Natural killer cell (primary cell): ENCODE results near the gene MYDGF. TPM values are rescaled to one million over a fixed set of nuclear protein-coding genes. Genes with fewer than 3 reads are reported as not detected.

ENCODE experiments used
- ATAC-seq, 3 donors: fragments of 150-1000 bp in 2 of 3; fragments of 200-7000 bp in 1 of 3; cut with Tn5 transposase; 1 replicate in 1 of 3; 2 replicates in 2 of 3; pipeline ENCODE4 v1.10.0; 2021; ENCODE audit warnings: mild to moderate bottlenecking in 2 of 3, moderate library complexity in 2 of 3
- DNase-seq, 2 donors: peaks; one replicate each; pipeline versions ENCODE4 v3.0.0 to v3.0.0-alpha.2; 2013 to 2021; ENCODE audit warnings: mixed read lengths in 1 of 2
- H3K27ac ChIP-seq: one replicate; pipeline ENCODE4 v1.5.1; 2013; ENCODE audit warnings: mild to moderate bottlenecking, low read length
- H3K27me3 ChIP-seq: one replicate; pipeline ENCODE4 v1.6.1; 2013; ENCODE audit warnings: low read length; ENCODE audit not compliant: control insufficient read depth, insufficient read depth
- H3K36me3 ChIP-seq: one replicate; pipeline ENCODE4 v1.6.1; 2013; ENCODE audit warnings: low read length; ENCODE audit not compliant: control insufficient read depth, insufficient read depth
- H3K4me1 ChIP-seq: one replicate; pipeline ENCODE4 v1.6.1; 2013; ENCODE audit warnings: low read length; ENCODE audit not compliant: control insufficient read depth, insufficient read depth
- H3K4me3 ChIP-seq: one replicate; pipeline ENCODE4 v1.5.1; 2013; ENCODE audit warnings: low read length
- H3K9me3 ChIP-seq: one replicate; pipeline ENCODE4 v1.6.1; 2013; ENCODE audit warnings: low read length; ENCODE audit not compliant: control insufficient read depth, insufficient read depth
- H3K27ac Mint-ChIP-seq, 2 donors: one replicate each; pipeline ENCODE4 v1.8.0; 2022; ENCODE audit warnings: mild to moderate bottlenecking in 2 of 2, mixed read lengths in 2 of 2, moderate library complexity in 1 of 2
- H3K27me3 Mint-ChIP-seq, 2 donors: one replicate each; pipeline ENCODE4 v1.8.0; 2022; ENCODE audit warnings: low read depth in 2 of 2, mixed read lengths in 2 of 2
- H3K36me3 Mint-ChIP-seq: one replicate; pipeline ENCODE4 v1.8.0; 2022; ENCODE audit warnings: mixed read lengths
- H3K4me1 Mint-ChIP-seq, 2 donors: one replicate each; pipeline ENCODE4 v1.8.0; 2022; ENCODE audit warnings: mixed read lengths in 2 of 2
- H3K4me3 Mint-ChIP-seq: one replicate; pipeline ENCODE4 v1.8.0; 2022; ENCODE audit warnings: mild to moderate bottlenecking, moderate library complexity, mixed read lengths
- H3K9me3 Mint-ChIP-seq, 2 donors: one replicate each; pipeline ENCODE4 v1.8.0; 2022; ENCODE audit warnings: mixed read lengths in 2 of 2
- WGBS: methylation state at CpG from one replicate; pipeline ENCODE4 v1.1.7; 2013; ENCODE audit warnings: missing lambda C conversion rate; ENCODE audit not compliant: insufficient coverage; 5-methylcytosine and 5-hydroxymethylcytosine counted together
- intact Hi-C: fragments of 100-400 bp; cut with micrococcal nuclease; formaldehyde crosslinking; loops from one replicate; pipeline ENCODE4 v1.14.2; 2022
- total RNA-seq, 4 donors: library from RNA; stranded (reverse); fragments of 120-200 nt in 1 of 4; gene quantifications; one replicate each; pipeline versions ENCODE4 v1.2.3 to v1.2.4, GENCODE V29; 2013 to 2022
- TF ChIP-seq, protein P1 (sequence below): fragments of 200-600 bp; IDR thresholded peaks from one replicate; pipeline ENCODE4 v1.8.0; 2022; ENCODE audit warnings: antibody characterized with exemption

MYDGF gene
- total RNA-seq, 3 donors from 2014 or later (not counting 1 experiment from before 2014, with no cell fraction given): 36.9 to 41.8 (median 37.2) TPM

DNA sequence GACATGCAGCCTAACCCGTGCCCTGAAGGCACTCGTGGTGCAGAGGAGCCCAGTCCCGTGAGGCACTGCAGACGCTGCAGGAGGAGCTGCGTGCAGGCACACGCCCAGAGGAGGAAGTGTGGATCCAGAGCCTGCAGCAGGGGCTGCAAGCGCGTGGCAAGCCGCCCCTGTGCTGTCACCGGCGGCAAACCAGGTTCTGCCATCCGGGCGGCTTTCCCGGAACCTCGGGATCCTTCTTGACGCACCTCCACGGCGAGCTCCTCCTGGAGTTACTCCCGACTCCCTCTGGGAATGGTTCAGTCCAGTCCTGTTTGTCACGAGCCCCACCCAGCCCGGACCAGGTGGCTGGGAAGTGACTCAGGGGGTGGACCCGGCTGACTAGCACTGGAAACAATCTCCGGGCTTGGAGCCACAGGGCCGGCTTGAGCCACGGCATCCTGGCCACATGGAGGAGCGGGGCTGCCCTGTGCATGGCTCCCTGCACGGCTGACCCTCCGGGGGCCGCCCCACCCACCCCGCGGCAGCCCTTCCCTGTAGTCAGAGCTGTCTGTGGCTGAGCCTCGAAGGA, 43.3 kb upstream of the MYDGF start:
- ATAC-seq (no peak), DNase-seq (no peak)
- Histone ChIP-seq H3K9me3 (no peaks in the 10 kb centered on the region), H3K27ac (no peak overlapping the region), H3K4me1 (peaks cover 28% of the 10 kb centered on the region), H3K4me3 (no peak overlapping the region), H3K27me3 (no peaks in the 10 kb centered on the region), H3K36me3 (peaks cover 74% of the 10 kb centered on the region)
- Mint-ChIP-seq H3K36me3 (peaks cover 8% of the 10 kb centered on the region), H3K4me3 (no peak overlapping the region), H3K27ac (no peak overlapping the region), H3K4me1 (peaks cover 12 to 25% of the 10 kb centered on the region in 2 donors), H3K9me3 (no peaks in the 10 kb centered on the region), H3K27me3 (no peaks in the 10 kb centered on the region)
- intact Hi-C loops: no loop called here
- TF ChIP-seq, protein P1, sequence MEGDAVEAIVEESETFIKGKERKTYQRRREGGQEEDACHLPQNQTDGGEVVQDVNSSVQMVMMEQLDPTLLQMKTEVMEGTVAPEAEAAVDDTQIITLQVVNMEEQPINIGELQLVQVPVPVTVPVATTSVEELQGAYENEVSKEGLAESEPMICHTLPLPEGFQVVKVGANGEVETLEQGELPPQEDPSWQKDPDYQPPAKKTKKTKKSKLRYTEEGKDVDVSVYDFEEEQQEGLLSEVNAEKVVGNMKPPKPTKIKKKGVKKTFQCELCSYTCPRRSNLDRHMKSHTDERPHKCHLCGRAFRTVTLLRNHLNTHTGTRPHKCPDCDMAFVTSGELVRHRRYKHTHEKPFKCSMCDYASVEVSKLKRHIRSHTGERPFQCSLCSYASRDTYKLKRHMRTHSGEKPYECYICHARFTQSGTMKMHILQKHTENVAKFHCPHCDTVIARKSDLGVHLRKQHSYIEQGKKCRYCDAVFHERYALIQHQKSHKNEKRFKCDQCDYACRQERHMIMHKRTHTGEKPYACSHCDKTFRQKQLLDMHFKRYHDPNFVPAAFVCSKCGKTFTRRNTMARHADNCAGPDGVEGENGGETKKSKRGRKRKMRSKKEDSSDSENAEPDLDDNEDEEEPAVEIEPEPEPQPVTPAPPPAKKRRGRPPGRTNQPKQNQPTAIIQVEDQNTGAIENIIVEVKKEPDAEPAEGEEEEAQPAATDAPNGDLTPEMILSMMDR: no peak
- WGBS: 93% methylated on average over 32 of the region's 32 CpGs

DNA sequence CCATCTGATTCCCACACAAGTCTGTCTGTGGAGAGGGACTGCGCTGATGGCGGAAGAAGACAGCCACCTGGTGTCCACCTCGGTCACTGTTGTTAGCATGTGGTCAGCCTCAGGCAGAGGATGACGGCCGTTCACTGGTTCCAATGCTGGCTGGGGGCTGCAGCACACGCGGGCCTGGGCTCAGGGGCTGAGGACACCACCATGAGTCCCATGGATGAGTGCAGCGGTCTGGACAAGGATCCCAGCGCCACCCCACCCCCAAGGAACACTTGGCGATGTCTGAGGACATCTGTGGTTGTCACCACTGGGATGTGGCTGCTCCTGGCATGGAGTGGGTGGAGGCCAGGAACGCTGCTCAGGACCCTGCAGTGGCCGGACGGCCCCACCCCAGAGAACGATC, 42.6 kb upstream of the MYDGF start:
- H3K27me3 ChIP-seq: no peaks in the 10 kb centered on the region
- DNase-seq (no peak), ATAC-seq (no peak)
- H3K4me1 ChIP-seq: peaks cover 35% of the 10 kb centered on the region
- Mint-ChIP-seq H3K27ac (peak overlapping the region in 1 of 2 donors; percentile 18), H3K9me3 (no peaks in the 10 kb centered on the region), H3K27me3 (no peaks in the 10 kb centered on the region), H3K36me3 (peaks cover 8% of the 10 kb centered on the region), H3K4me3 (no peak overlapping the region), H3K4me1 (peaks cover 18 to 31% of the 10 kb centered on the region in 2 donors)
- intact Hi-C loops: no loop called here
- TF ChIP-seq, protein P1: no peak
- H3K4me3 ChIP-seq: no peak overlapping the region
- H3K27ac ChIP-seq: no peak overlapping the region
- H3K36me3 ChIP-seq: peaks cover 68% of the 10 kb centered on the region
- 97% methylated on average over 14 of the region's 14 CpGs for WGBS
- no peaks in the 10 kb centered on the region for H3K9me3 ChIP-seq

DNA sequence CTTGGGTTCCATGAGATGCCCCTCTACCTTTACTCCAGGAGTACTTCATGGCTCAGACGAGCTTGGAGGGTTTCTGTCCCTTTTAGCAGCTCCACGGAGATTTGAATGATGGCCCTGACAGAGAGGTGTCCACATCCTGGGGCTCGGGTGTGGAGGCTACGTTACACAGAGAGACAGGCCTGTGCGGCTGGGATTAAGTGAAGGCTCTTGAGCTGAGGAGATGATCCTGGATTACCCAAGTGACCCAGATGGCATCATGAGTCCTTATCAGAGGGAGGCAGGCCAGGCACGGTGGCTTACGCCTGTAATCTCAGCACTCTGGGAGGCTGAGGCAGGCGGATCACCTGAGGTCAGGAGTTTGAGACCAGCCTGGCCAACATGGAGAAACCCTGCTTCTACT, 41.1 kb upstream of the MYDGF start:
- WGBS: 97% methylated on average over 8 of the region's 8 CpGs

More for the DNA sequence above, 41.1 kb upstream of the MYDGF start:
- DNase-seq: no peak
- H3K9me3 Mint-ChIP-seq: no peaks in the 10 kb centered on the region
- peak overlapping the region; percentile 92 for H3K27ac ChIP-seq
- peak overlapping the region; percentile 89 to 96 for H3K27ac Mint-ChIP-seq
- no peak overlapping the region for H3K4me3 ChIP-seq
- no peaks in the 10 kb centered on the region for H3K27me3 Mint-ChIP-seq
- no peaks in the 10 kb centered on the region for H3K9me3 ChIP-seq
- H3K4me1 ChIP-seq: peaks cover 35% of the 10 kb centered on the region
- H3K36me3 ChIP-seq: peaks cover 58% of the 10 kb centered on the region
- TF ChIP-seq, protein P1: no peak
- intact Hi-C loops: no loop called here
- H3K27me3 ChIP-seq: no peaks in the 10 kb centered on the region
- H3K4me1 Mint-ChIP-seq: peaks cover 18 to 31% of the 10 kb centered on the region in 2 donors
- H3K36me3 Mint-ChIP-seq: peaks cover 8% of the 10 kb centered on the region
- no peak for ATAC-seq
- no peak overlapping the region for H3K4me3 Mint-ChIP-seq
